ENCODE results near the gene MBD4.

MBD4 gene

GRCh38 chr3:129432671-129433070, 7.1 kb downstream of the MBD4 start:
- TF ChIP-seq ZBTB7A (IDR thresholded peaks at IDR 0.05; ENCODE audit: low read depth) (no peak), TAF1 (IDR thresholded peaks at IDR 0.05; ENCODE audit: low read depth) (no peak), FOXM1 (IDR thresholded peaks at IDR 0.05; ENCODE audit: borderline replicate concordance, low read depth) (no peak), YY1 (IDR thresholded peaks at IDR 0.05; ENCODE audit: low read depth) (no peak), TCF12 (IDR thresholded peaks at IDR 0.05; ENCODE audit: low read depth) (no peak), EP300 (IDR thresholded peaks at IDR 0.05; ENCODE audit: borderline replicate concordance) (no peak), NFIC (IDR thresholded peaks at IDR 0.05) (no peak), CREB1 (IDR thresholded peaks at IDR 0.05; ENCODE audit: low read depth) (no peak), EGR1 (IDR thresholded peaks at IDR 0.05) (no peak), RAD21 (IDR thresholded peaks at IDR 0.05; ENCODE audit: low read depth) (no peak), CEBPB (IDR thresholded peaks at IDR 0.05) (no peak), REST (IDR thresholded peaks at IDR 0.05; ENCODE audit: low read depth) (no peak), USF1 (IDR thresholded peaks at IDR 0.05) (no peak)

- TF ChIP-seq REST (IDR thresholded peaks at IDR 0.05; ENCODE audit: low read depth): no peak
- TF ChIP-seq ZBTB7A (IDR thresholded peaks at IDR 0.05; ENCODE audit: low read depth): no peak
- no peak for TF ChIP-seq CEBPB (IDR thresholded peaks at IDR 0.05)
- no peak for TF ChIP-seq EP300 (IDR thresholded peaks at IDR 0.05; ENCODE audit: borderline replicate concordance)
- TF ChIP-seq NFIC (IDR thresholded peaks at IDR 0.05): no peak
- no peak for TF ChIP-seq RAD21 (IDR thresholded peaks at IDR 0.05; ENCODE audit: low read depth)
- no peak for TF ChIP-seq USF1 (IDR thresholded peaks at IDR 0.05)
- no peak for TF ChIP-seq FOXM1 (IDR thresholded peaks at IDR 0.05; ENCODE audit: borderline replicate concordance, low read depth)
- no peak for TF ChIP-seq CREB1 (IDR thresholded peaks at IDR 0.05; ENCODE audit: low read depth)
- no peak for TF ChIP-seq YY1 (IDR thresholded peaks at IDR 0.05; ENCODE audit: low read depth)
- no peak for TF ChIP-seq TAF1 (IDR thresholded peaks at IDR 0.05; ENCODE audit: low read depth)
- TF ChIP-seq EGR1 (IDR thresholded peaks at IDR 0.05): no peak
- TF ChIP-seq TCF12 (IDR thresholded peaks at IDR 0.05; ENCODE audit: low read depth): no peak
- TF ChIP-seq MAX (IDR thresholded peaks at IDR 0.05): no peak
These were observed 7.7 kb downstream of the MBD4 start for GRCh38 chr3:129432036-129432435.

GRCh38 chr3:129429602-129430001, 10.1 kb downstream of the MBD4 start:
- TF ChIP-seq RAD21 (IDR thresholded peaks at IDR 0.05; ENCODE audit: low read depth) (no peak), FOXM1 (IDR thresholded peaks at IDR 0.05; ENCODE audit: borderline replicate concordance, low read depth) (no peak), TCF12 (IDR thresholded peaks at IDR 0.05; ENCODE audit: low read depth) (no peak), EGR1 (IDR thresholded peaks at IDR 0.05) (no peak), REST (IDR thresholded peaks at IDR 0.05; ENCODE audit: low read depth) (no peak), CEBPB (IDR thresholded peaks at IDR 0.05) (no peak), EP300 (IDR thresholded peaks at IDR 0.05; ENCODE audit: borderline replicate concordance) (no peak), ZBTB7A (IDR thresholded peaks at IDR 0.05; ENCODE audit: low read depth) (no peak)

GRCh38 chr3:129429080-129429451, 10.7 kb downstream of the MBD4 start:
- TF ChIP-seq TEAD4 (IDR thresholded peaks at IDR 0.05): no peak
- TF ChIP-seq REST (IDR thresholded peaks at IDR 0.05; ENCODE audit: low read depth): no peak
- no peak for TF ChIP-seq ZBTB7A (IDR thresholded peaks at IDR 0.05; ENCODE audit: low read depth)
- TF ChIP-seq FOXM1 (IDR thresholded peaks at IDR 0.05; ENCODE audit: borderline replicate concordance, low read depth): no peak
- no peak for TF ChIP-seq YY1 (IDR thresholded peaks at IDR 0.05; ENCODE audit: low read depth)
- TF ChIP-seq USF1 (IDR thresholded peaks at IDR 0.05): no peak
- TF ChIP-seq TCF12 (IDR thresholded peaks at IDR 0.05; ENCODE audit: low read depth): no peak
